ENCODE data around the gene CD44. TPM values are rescaled to one million over a fixed set of nuclear protein-coding genes. Genes with fewer than 3 reads are reported as not detected.

Gene CD44
- total RNA-seq, 1 donor from 2014 or later = 0.65 TPM

GRCh38 chr11:35098855-35099254 lies 40.1 kb upstream of the CD44 start:
- no peaks in the 10 kb centered on the region for H3K27me3 Mint-ChIP-seq (ENCODE audit: low read depth)
- no peaks in the 10 kb centered on the region for H3K4me1 Mint-ChIP-seq
- no peak for TF ChIP-seq CTCF (conservative IDR thresholded peaks at IDR 0.05)
- DNase-seq (ENCODE audit: low read depth, low spot score) = no peak
- peaks cover 2% of the 10 kb centered on the region for H3K36me3 Mint-ChIP-seq (ENCODE audit: low read depth)
- H3K4me3 Mint-ChIP-seq = no peak overlapping the region
- H3K27ac Mint-ChIP-seq (ENCODE audit: unreplicated experiment) = no peak overlapping the region
- H3K9me3 Mint-ChIP-seq = peaks cover 3% of the 10 kb centered on the region

GRCh38 chr11:35099278-35100012 lies 39.5 kb upstream of the CD44 start:
- no peak for TF ChIP-seq CTCF (conservative IDR thresholded peaks at IDR 0.05)
- DNase-seq (ENCODE audit: low read depth, low spot score) = no peak
- Mint-ChIP-seq H3K27ac (ENCODE audit: unreplicated experiment) (no peak overlapping the region), H3K4me1 (no peaks in the 10 kb centered on the region), H3K27me3 (ENCODE audit: low read depth) (no peaks in the 10 kb centered on the region), H3K36me3 (ENCODE audit: low read depth) (peaks cover 2% of the 10 kb centered on the region), H3K4me3 (no peak overlapping the region), H3K9me3 (peaks cover 3% of the 10 kb centered on the region)

- no peak for DNase-seq (ENCODE audit: low read depth, low spot score)
- H3K27me3 Mint-ChIP-seq (ENCODE audit: low read depth) = no peaks in the 10 kb centered on the region
- no peak for TF ChIP-seq CTCF (conservative IDR thresholded peaks at IDR 0.05)
- H3K36me3 Mint-ChIP-seq (ENCODE audit: low read depth) = no peaks in the 10 kb centered on the region
- no peak overlapping the region for H3K4me3 Mint-ChIP-seq
- no peaks in the 10 kb centered on the region for H3K4me1 Mint-ChIP-seq
- H3K27ac Mint-ChIP-seq (ENCODE audit: unreplicated experiment) = no peak overlapping the region
- no peaks in the 10 kb centered on the region for H3K9me3 Mint-ChIP-seq
These were observed 39.0 kb upstream of the CD44 start for GRCh38 chr11:35100013-35100383.

- no peak overlapping the region for H3K27ac Mint-ChIP-seq (ENCODE audit: unreplicated experiment)
- H3K27me3 Mint-ChIP-seq (ENCODE audit: low read depth) = no peaks in the 10 kb centered on the region
- H3K4me3 Mint-ChIP-seq = no peak overlapping the region
- no peaks in the 10 kb centered on the region for H3K4me1 Mint-ChIP-seq
- no peak for DNase-seq (ENCODE audit: low read depth, low spot score)
- H3K36me3 Mint-ChIP-seq (ENCODE audit: low read depth) = no peaks in the 10 kb centered on the region
- no peaks in the 10 kb centered on the region for H3K9me3 Mint-ChIP-seq
- no peak for TF ChIP-seq CTCF (conservative IDR thresholded peaks at IDR 0.05)
These were observed 37.7 kb upstream of the CD44 start for GRCh38 chr11:35101223-35101622.

GRCh38 chr11:35102267-35102666 lies 36.7 kb upstream of the CD44 start:
- H3K27me3 Mint-ChIP-seq (ENCODE audit: low read depth) = peaks cover 6% of the 10 kb centered on the region

More at GRCh38 chr11:35102267-35102666, 36.7 kb upstream of the CD44 start:
- H3K4me3 Mint-ChIP-seq = no peak overlapping the region
- no peak for DNase-seq (ENCODE audit: low read depth, low spot score)
- H3K9me3 Mint-ChIP-seq = no peaks in the 10 kb centered on the region
- no peaks in the 10 kb centered on the region for H3K4me1 Mint-ChIP-seq
- TF ChIP-seq CTCF (conservative IDR thresholded peaks at IDR 0.05) = no peak
- no peaks in the 10 kb centered on the region for H3K36me3 Mint-ChIP-seq (ENCODE audit: low read depth)
- no peak overlapping the region for H3K27ac Mint-ChIP-seq (ENCODE audit: unreplicated experiment)
